Measurements from ENCODE around the gene CATSPER4. TPM values are rescaled to one million over a fixed set of nuclear protein-coding genes. Genes with fewer than 3 reads are reported as not detected.

CATSPER4 gene
- total and polyA plus RNA-seq, 2 donors (not counting 1 experiment from before 2014, with no cell fraction given) = not detected

- no peaks in the 10 kb centered on the region for H3K79me2 ChIP-seq (ENCODE audit: control insufficient read depth, insufficient read depth, low read length)
- H2AFZ ChIP-seq (ENCODE audit: insufficient read depth, low read depth, low read length, poor library complexity, severe bottlenecking) = no peak overlapping the region
- ATAC-seq (ENCODE audit: low read depth) (no peak), DNase-seq (no peak)
- WGBS (ENCODE audit: insufficient coverage) = 95% methylated on average over 7 of the region's 7 CpGs
- H3K36me3 ChIP-seq (replicated peaks in 1 of 2; ENCODE audit: control extremely low read depth in 1 of 2, control insufficient read depth in 1 of 2, extremely low read depth in 1 of 2, insufficient read depth in 2 of 2, low read length in 1 of 2) = no peaks in the 10 kb centered on the region
- H3K4me1 Mint-ChIP-seq = no peaks in the 10 kb centered on the region
- H3K9me3 ChIP-seq (ENCODE audit: control extremely low read depth in 1 of 3, control insufficient read depth in 2 of 3, insufficient read depth in 1 of 3, low read length in 2 of 3) = no peaks in the 10 kb centered on the region
- no peak for TF ChIP-seq CTCF (IDR thresholded peaks at IDR 0.05)
- no peak for TF ChIP-seq EZH2 (IDR thresholded peaks at IDR 0.05; ENCODE audit: borderline replicate concordance, insufficient read depth, low read depth, low read length, poor library complexity, severe bottlenecking)
- H3K27me3 ChIP-seq (replicated peaks in 1 of 4; ENCODE audit: control extremely low read depth in 1 of 4, control insufficient read depth in 3 of 4, insufficient read depth in 4 of 4, low read length in 3 of 4) = no peaks in the 10 kb centered on the region
- H3K27ac ChIP-seq (ENCODE audit: low read length in 2 of 2) = no peak overlapping the region
- ChIA-PET CTCF (interaction anchor here (2.2 kb wide), 1 partner anchor 13 kb away, joined by 9 read pairs; the partner anchor contains the start of gene ZNF593), POLR2A (no interaction called here)
- H3K4me1 ChIP-seq (ENCODE audit: control insufficient read depth in 2 of 2, insufficient read depth in 2 of 2, low read length in 2 of 2) = no peaks in the 10 kb centered on the region
- H3K4me2 ChIP-seq (replicated peaks; ENCODE audit: low read depth, low read length, poor library complexity, severe bottlenecking) = no peak overlapping the region
- no peaks in the 10 kb centered on the region for H3K9me3 Mint-ChIP-seq (ENCODE audit: insufficient read depth)
- H3K4me3 ChIP-seq (ENCODE audit: control extremely low read depth in 1 of 5, extremely low read depth in 1 of 5, insufficient read depth in 1 of 5, low read depth in 2 of 5, low read length in 4 of 5) = no peak overlapping the region
- H3K4me3 Mint-ChIP-seq = no peak overlapping the region
- H4K20me1 ChIP-seq (ENCODE audit: control insufficient read depth, insufficient read depth, low read length, poor library complexity, severe bottlenecking) = no peaks in the 10 kb centered on the region
- no peak overlapping the region for H3K27ac Mint-ChIP-seq
- intact Hi-C loops (cut with micrococcal nuclease) = no loop called here
- no peaks in the 10 kb centered on the region for H3K27me3 Mint-ChIP-seq
- H3K9ac ChIP-seq (ENCODE audit: low read length) = no peak overlapping the region
These were observed 8.1 kb upstream of the CATSPER4 start for GRCh38 chr1:26182383-26182696.

- Mint-ChIP-seq H3K27ac (no peak overlapping the region), H3K9me3 (ENCODE audit: insufficient read depth) (no peaks in the 10 kb centered on the region), H3K4me1 (no peaks in the 10 kb centered on the region), H3K27me3 (no peaks in the 10 kb centered on the region), H3K4me3 (no peak overlapping the region)
- Histone ChIP-seq H3K27me3 (replicated peaks in 1 of 4; ENCODE audit: control extremely low read depth in 1 of 4, control insufficient read depth in 3 of 4, insufficient read depth in 4 of 4, low read length in 3 of 4) (no peaks in the 10 kb centered on the region), H3K4me1 (ENCODE audit: control insufficient read depth in 2 of 2, insufficient read depth in 2 of 2, low read length in 2 of 2) (no peaks in the 10 kb centered on the region), H3K27ac (ENCODE audit: low read length in 2 of 2) (no peak overlapping the region), H4K20me1 (ENCODE audit: control insufficient read depth, insufficient read depth, low read length, poor library complexity, severe bottlenecking) (no peaks in the 10 kb centered on the region), H2AFZ (ENCODE audit: insufficient read depth, low read depth, low read length, poor library complexity, severe bottlenecking) (no peak overlapping the region), H3K4me3 (ENCODE audit: control extremely low read depth in 1 of 5, extremely low read depth in 1 of 5, insufficient read depth in 1 of 5, low read depth in 2 of 5, low read length in 4 of 5) (no peak overlapping the region), H3K9me3 (ENCODE audit: control extremely low read depth in 1 of 3, control insufficient read depth in 2 of 3, insufficient read depth in 1 of 3, low read length in 2 of 3) (no peaks in the 10 kb centered on the region), H3K79me2 (ENCODE audit: control insufficient read depth, insufficient read depth, low read length) (no peaks in the 10 kb centered on the region), H3K4me2 (replicated peaks; ENCODE audit: low read depth, low read length, poor library complexity, severe bottlenecking) (no peak overlapping the region), H3K36me3 (replicated peaks in 1 of 2; ENCODE audit: control extremely low read depth in 1 of 2, control insufficient read depth in 1 of 2, extremely low read depth in 1 of 2, insufficient read depth in 2 of 2, low read length in 1 of 2) (no peaks in the 10 kb centered on the region), H3K9ac (ENCODE audit: low read length) (no peak overlapping the region)
- ATAC-seq (ENCODE audit: low read depth) (no peak), DNase-seq (no peak)
- ChIA-PET POLR2A (no interaction called here), CTCF (interaction anchor here (2.2 kb wide), 1 partner anchor 14 kb away, joined by 9 read pairs; the partner anchor contains the start of gene ZNF593)
- WGBS (ENCODE audit: insufficient coverage) = 82% methylated on average over 6 of the region's 7 CpGs
- TF ChIP-seq EZH2 (IDR thresholded peaks at IDR 0.05; ENCODE audit: borderline replicate concordance, insufficient read depth, low read depth, low read length, poor library complexity, severe bottlenecking) = no peak
- TF ChIP-seq CTCF (IDR thresholded peaks at IDR 0.05) = no peak
- intact Hi-C loops (cut with micrococcal nuclease) = no loop called here
These were observed 6.3 kb upstream of the CATSPER4 start for GRCh38 chr1:26184086-26184485.

All from B cell (primary cell).